Stomach (tissue), 9 donors: ENCODE data around the gene COBL. TPM values are rescaled to one million over a fixed set of nuclear protein-coding genes. Genes with fewer than 3 reads are reported as not detected.
A peak's percentile ranks its signal among the peaks of the same experiment; 100 is the strongest.

Experiments
- DNase-seq, 2 donors: peaks; one replicate each; pipeline versions ENCODE4 v3.0.0 to v3.0.0-alpha.2; 2013 to 2019
- H3K27ac ChIP-seq, 5 donors: fragments of 200-600 bp in 4 of 5; sonication (generic) in 4 of 5; one replicate each; pipeline ENCODE4 v1.5.1; 2013 to 2019; ENCODE audit warnings: mild to moderate bottlenecking in 1 of 5, moderate library complexity in 1 of 5
- H3K27me3 ChIP-seq, 3 donors: fragments of 200-600 bp; sonication (generic); one replicate each; pipeline ENCODE4 v1.5.1; 2017 to 2019; ENCODE audit warnings: mixed run types in 1 of 3
- H3K36me3 ChIP-seq, 4 donors: fragments of 200-600 bp; sonication (generic); 1 replicate in 3 of 4; 2 replicates in 1 of 4; pipeline ENCODE4 v1.5.1; 2016 to 2019
- H3K4me1 ChIP-seq, 4 donors: fragments of 200-600 bp; sonication (generic); one replicate each; pipeline ENCODE4 v1.5.1; 2016 to 2019
- H3K4me3 ChIP-seq, 4 donors: fragments of 200-600 bp; sonication (generic) in 3 of 4; one replicate each; pipeline ENCODE4 v1.5.1; 2016 to 2019; ENCODE audit warnings: mild to moderate bottlenecking in 1 of 4
- H3K9me3 ChIP-seq, 4 donors: fragments of 200-600 bp; sonication (generic); one replicate each; pipeline ENCODE4 v1.5.1; 2016 to 2019
- CTCF ChIP-seq, 7 experiments: fragments of 450-650 bp in 4 of 7; fragments of 200-600 bp in 3 of 7; sonication (generic) in 3 of 7; IDR thresholded peaks; one replicate each; pipeline ENCODE4 v1.5.1; 2016 to 2019; ENCODE audit warnings: antibody characterized with exemption in 7 of 7, control low read depth in 2 of 7, mild to moderate bottlenecking in 1 of 7
- EP300 ChIP-seq: sonication (generic); formaldehyde crosslinking; IDR thresholded peaks from one replicate; pipeline ENCODE4 v1.6.1; 2017; ENCODE audit warnings: antibody characterized with exemption
- POLR2A ChIP-seq, 4 donors: fragments of 450-650 bp; IDR thresholded peaks; one replicate each; pipeline ENCODE4 v1.6.1; 2016; ENCODE audit warnings: antibody characterized with exemption in 4 of 4, control low read depth in 2 of 4, mild to moderate bottlenecking in 1 of 4, moderate library complexity in 1 of 4
- POLR2AphosphoS5 ChIP-seq, 3 donors: sonication (generic); formaldehyde crosslinking; IDR thresholded peaks; one replicate each; pipeline ENCODE4 v1.6.1; 2016; ENCODE audit warnings: antibody characterized with exemption in 3 of 3
- WGBS, 5 donors: extraction: QIAGEN DNeasy Blood & Tissue Kit in 3 of 5; methylation state at CpG; one replicate each; pipeline versions ENCODE4 v1.1.5 to v1.1.7; 2013 to 2018; 5-methylcytosine and 5-hydroxymethylcytosine counted together
- intact Hi-C: fragments of 100-400 bp; cut with DNase I; formaldehyde crosslinking; loops from one replicate; pipeline ENCODE4 v1.15.1; 2023; ENCODE audit warnings: low total_unique reads
- polyA plus RNA-seq, 3 donors: library from polyadenylated mRNA; stranded (reverse); fragments of 200-250 nt; gene quantifications; one replicate each; pipeline ENCODE4 v1.2.3, GENCODE V29; 2013
- total RNA-seq, 5 donors: library from RNA; depleted of rRNA; stranded (reverse); fragments of >200 nt; gene quantifications; one replicate each; pipeline versions ENCODE4 v1.1.0 to v1.2.3, GENCODE V29; 2014 to 2016
- donor health status: healthy with polysubstance abuse.
- donor health status: Bipolar disorder and iron deficiency.
- donor health status: healthy.

COBL gene
- total and polyA plus RNA-seq, 8 donors = 4.9 to 79.9 (median 16.0) TPM

GRCh38 chr7:51229620-51230323, 86.8 kb downstream of the COBL start:
- intact Hi-C loops = no loop called here
- H3K9me3 ChIP-seq = no peaks in the 10 kb centered on the region
- H3K27me3 ChIP-seq = no peaks in the 10 kb centered on the region
- peaks cover 13 to 40% (median 21%) of the 10 kb centered on the region in 4 donors for H3K4me1 ChIP-seq
- no peak overlapping the region for H3K4me3 ChIP-seq
- no peak overlapping the region for H3K27ac ChIP-seq
- no peaks in the 10 kb centered on the region for H3K36me3 ChIP-seq
- no peak for DNase-seq
- 87 to 93% (median 92%) methylated on average over 10 to 11 of the region's 11 CpGs for WGBS, 5 donors
- TF ChIP-seq CTCF (IDR thresholded peaks at IDR 0.05) (no peak), POLR2AphosphoS5 (IDR thresholded peaks at IDR 0.05) (no peak), EP300 (no peak), POLR2A (IDR thresholded peaks at IDR 0.05) (no peak)

- WGBS, 5 donors = 47 to 71% (median 59%) methylated on average over 16 to 18 of the region's 18 CpGs
- no peaks in the 10 kb centered on the region for H3K36me3 ChIP-seq
- no peak for TF ChIP-seq EP300
- TF ChIP-seq CTCF (IDR thresholded peaks at IDR 0.05) = no peak
- TF ChIP-seq POLR2AphosphoS5 (IDR thresholded peaks at IDR 0.05) = no peak
- TF ChIP-seq POLR2A (IDR thresholded peaks at IDR 0.05) = no peak
- H3K27ac ChIP-seq = peak overlapping the region in 1 of 5 donors; percentile 25
- H3K4me1 ChIP-seq = peaks cover 15 to 41% (median 22%) of the 10 kb centered on the region in 4 donors
- peak; percentile 23 to 44 for DNase-seq
- no peaks in the 10 kb centered on the region for H3K9me3 ChIP-seq
- no peaks in the 10 kb centered on the region for H3K27me3 ChIP-seq
- no peak overlapping the region for H3K4me3 ChIP-seq
- intact Hi-C loops = no loop called here
Observed at GRCh38 chr7:51229106-51229537, 87.5 kb downstream of the COBL start.

- Histone ChIP-seq H3K27ac (no peak overlapping the region), H3K36me3 (no peaks in the 10 kb centered on the region), H3K27me3 (no peaks in the 10 kb centered on the region), H3K9me3 (no peaks in the 10 kb centered on the region), H3K4me3 (no peak overlapping the region), H3K4me1 (peaks cover 15 to 36% (median 21%) of the 10 kb centered on the region in 4 donors)
- no peak for DNase-seq
- 61 to 70% (median 65%) methylated on average over 3 of the region's 3 CpGs for WGBS, 5 donors
- intact Hi-C loops = no loop called here
- TF ChIP-seq POLR2A (IDR thresholded peaks at IDR 0.05) = no peak
- no peak for TF ChIP-seq EP300
- TF ChIP-seq POLR2AphosphoS5 (IDR thresholded peaks at IDR 0.05) = no peak
- TF ChIP-seq CTCF (IDR thresholded peaks at IDR 0.05) = no peak
Observed at GRCh38 chr7:51228386-51228958, 88.1 kb downstream of the COBL start.

- 54 to 66% (median 59%) methylated on average over 6 of the region's 6 CpGs for WGBS, 5 donors
- intact Hi-C loops = no loop called here
- TF ChIP-seq POLR2A (IDR thresholded peaks at IDR 0.05) (no peak), POLR2AphosphoS5 (IDR thresholded peaks at IDR 0.05) (no peak), CTCF (IDR thresholded peaks at IDR 0.05) (no peak), EP300 (no peak)
- no peak overlapping the region for H3K27ac ChIP-seq
- H3K27me3 ChIP-seq = no peaks in the 10 kb centered on the region
- no peak for DNase-seq
- H3K9me3 ChIP-seq = no peaks in the 10 kb centered on the region
- no peak overlapping the region for H3K4me3 ChIP-seq
- H3K4me1 ChIP-seq = peaks cover 14 to 36% (median 18%) of the 10 kb centered on the region in 4 donors
- H3K36me3 ChIP-seq = no peaks in the 10 kb centered on the region
Observed at GRCh38 chr7:51227861-51228260, 88.7 kb downstream of the COBL start.
